IgD-negative memory B cell (primary cell): ENCODE results near the gene GPS1. TPM values are rescaled to one million over a fixed set of nuclear protein-coding genes. Genes with fewer than 3 reads are reported as not detected.

Experiments used
- H3K27ac Mint-ChIP-seq, 3 donors: one replicate each; pipeline ENCODE4 v1.8.0; 2020 to 2022; ENCODE audit warnings: mild to moderate bottlenecking in 3 of 3, mixed read lengths in 3 of 3, moderate library complexity in 1 of 3
- H3K27me3 Mint-ChIP-seq: one replicate; pipeline ENCODE4 v1.8.0; 2021; ENCODE audit warnings: mixed read lengths
- H3K36me3 Mint-ChIP-seq: one replicate; pipeline ENCODE4 v1.8.0; 2020; ENCODE audit warnings: mild to moderate bottlenecking, mixed read lengths
- H3K4me1 Mint-ChIP-seq, 3 donors: one replicate each; pipeline ENCODE4 v1.8.0; 2020 to 2022; ENCODE audit warnings: mixed read lengths in 3 of 3, mild to moderate bottlenecking in 1 of 3
- H3K4me3 Mint-ChIP-seq, 4 donors: one replicate each; pipeline ENCODE4 v1.8.0; 2020 to 2022; ENCODE audit warnings: mild to moderate bottlenecking in 4 of 4, mixed read lengths in 4 of 4, moderate library complexity in 3 of 4
- H3K9me3 Mint-ChIP-seq, 3 donors: one replicate each; pipeline ENCODE4 v1.8.0; 2020 to 2021; ENCODE audit warnings: mixed read lengths in 3 of 3, mild to moderate bottlenecking in 1 of 3
- polyA plus RNA-seq: library from polyadenylated mRNA; unstranded; fragments of 300-500 nt; fragmentation: Illumina TruSeq; gene quantifications from one replicate; pipeline ENCODE4 v1.2.3, GENCODE V29; 2021

GPS1 gene
- polyA plus RNA-seq, 1 donor from 2014 or later: 122 TPM

GRCh38 chr17:82085931-82086764 lies 34.5 kb downstream of the GPS1 start:
- no peak overlapping the region for H3K4me3 Mint-ChIP-seq
- no peaks in the 10 kb centered on the region for H3K36me3 Mint-ChIP-seq
- no peaks in the 10 kb centered on the region for H3K9me3 Mint-ChIP-seq
- H3K4me1 Mint-ChIP-seq: no peaks in the 10 kb centered on the region
- H3K27me3 Mint-ChIP-seq: no peaks in the 10 kb centered on the region
- no peak overlapping the region for H3K27ac Mint-ChIP-seq

- no peak overlapping the region for H3K27ac Mint-ChIP-seq
- no peaks in the 10 kb centered on the region for H3K36me3 Mint-ChIP-seq
- no peak overlapping the region for H3K4me3 Mint-ChIP-seq
- H3K9me3 Mint-ChIP-seq: no peaks in the 10 kb centered on the region
- H3K4me1 Mint-ChIP-seq: no peaks in the 10 kb centered on the region
- H3K27me3 Mint-ChIP-seq: no peaks in the 10 kb centered on the region
Observed at GRCh38 chr17:82086941-82087906, 35.5 kb downstream of the GPS1 start.

- H3K4me3 Mint-ChIP-seq: no peak overlapping the region
- H3K4me1 Mint-ChIP-seq: no peaks in the 10 kb centered on the region
- H3K27me3 Mint-ChIP-seq: no peaks in the 10 kb centered on the region
- H3K36me3 Mint-ChIP-seq: no peaks in the 10 kb centered on the region
- no peak overlapping the region for H3K27ac Mint-ChIP-seq
- H3K9me3 Mint-ChIP-seq: no peaks in the 10 kb centered on the region
Observed at GRCh38 chr17:82087961-82088837, 36.5 kb downstream of the GPS1 start.

GRCh38 chr17:82088838-82089722 lies 37.4 kb downstream of the GPS1 start:
- Mint-ChIP-seq H3K4me1 (no peaks in the 10 kb centered on the region), H3K36me3 (no peaks in the 10 kb centered on the region), H3K9me3 (no peaks in the 10 kb centered on the region), H3K4me3 (no peak overlapping the region), H3K27me3 (no peaks in the 10 kb centered on the region), H3K27ac (no peak overlapping the region)

- Mint-ChIP-seq H3K4me1 (no peaks in the 10 kb centered on the region), H3K27me3 (no peaks in the 10 kb centered on the region), H3K36me3 (no peaks in the 10 kb centered on the region), H3K27ac (no peak overlapping the region), H3K4me3 (no peak overlapping the region), H3K9me3 (no peaks in the 10 kb centered on the region)
Observed at GRCh38 chr17:82089723-82090548, 38.2 kb downstream of the GPS1 start.

GRCh38 chr17:82090549-82091263 lies 39.0 kb downstream of the GPS1 start:
- no peaks in the 10 kb centered on the region for H3K4me1 Mint-ChIP-seq
- H3K27me3 Mint-ChIP-seq: no peaks in the 10 kb centered on the region
- no peaks in the 10 kb centered on the region for H3K9me3 Mint-ChIP-seq
- no peak overlapping the region for H3K4me3 Mint-ChIP-seq
- no peak overlapping the region for H3K27ac Mint-ChIP-seq
- H3K36me3 Mint-ChIP-seq: no peaks in the 10 kb centered on the region

GRCh38 chr17:82091264-82092066 lies 39.8 kb downstream of the GPS1 start:
- Mint-ChIP-seq H3K4me3 (no peak overlapping the region), H3K27ac (no peak overlapping the region), H3K9me3 (no peaks in the 10 kb centered on the region), H3K27me3 (no peaks in the 10 kb centered on the region), H3K36me3 (no peaks in the 10 kb centered on the region), H3K4me1 (no peaks in the 10 kb centered on the region)

GRCh38 chr17:82092094-82092586 lies 40.4 kb downstream of the GPS1 start:
- Mint-ChIP-seq H3K4me1 (no peaks in the 10 kb centered on the region), H3K36me3 (no peaks in the 10 kb centered on the region), H3K9me3 (no peaks in the 10 kb centered on the region), H3K4me3 (no peak overlapping the region), H3K27ac (no peak overlapping the region), H3K27me3 (no peaks in the 10 kb centered on the region)

- Mint-ChIP-seq H3K27me3 (no peaks in the 10 kb centered on the region), H3K36me3 (no peaks in the 10 kb centered on the region), H3K27ac (no peak overlapping the region), H3K9me3 (no peaks in the 10 kb centered on the region), H3K4me1 (no peaks in the 10 kb centered on the region), H3K4me3 (no peak overlapping the region)
Observed at GRCh38 chr17:82092628-82092994, 40.9 kb downstream of the GPS1 start.

GRCh38 chr17:82092995-82093751 lies 41.5 kb downstream of the GPS1 start:
- no peaks in the 10 kb centered on the region for H3K27me3 Mint-ChIP-seq
- no peaks in the 10 kb centered on the region for H3K4me1 Mint-ChIP-seq
- no peaks in the 10 kb centered on the region for H3K36me3 Mint-ChIP-seq
- no peak overlapping the region for H3K27ac Mint-ChIP-seq
- H3K9me3 Mint-ChIP-seq: no peaks in the 10 kb centered on the region
- H3K4me3 Mint-ChIP-seq: no peak overlapping the region

GRCh38 chr17:82094931-82095776 lies 43.5 kb downstream of the GPS1 start:
- peak overlapping the region in 1 of 3 donors; percentile 39 for H3K27ac Mint-ChIP-seq
- H3K4me3 Mint-ChIP-seq: peak overlapping the region in 2 of 4 donors; percentile 45 to 65
- H3K27me3 Mint-ChIP-seq: no peaks in the 10 kb centered on the region
- H3K36me3 Mint-ChIP-seq: no peaks in the 10 kb centered on the region
- peaks cover 2 to 5% (median 3%) of the 10 kb centered on the region in 3 donors for H3K4me1 Mint-ChIP-seq
- no peaks in the 10 kb centered on the region for H3K9me3 Mint-ChIP-seq
